Omental fat pad (tissue), 4 donors: ENCODE measurements around the gene TRIM65. TPM values are rescaled to one million over a fixed set of nuclear protein-coding genes. Genes with fewer than 3 reads are reported as not detected.

Experiments
- ATAC-seq: fragments of 150-250 bp; one replicate; pipeline ENCODE4 v1.9.1; 2016; ENCODE audit warnings: mild to moderate bottlenecking, moderate library complexity; ENCODE audit not compliant: low FRiP score
- DNase-seq: peaks from one replicate; pipeline ENCODE4 v3.0.0-alpha.2; 2019; ENCODE audit warnings: low spot score
- total RNA-seq, 4 donors: library from RNA; depleted of rRNA; stranded (reverse); fragments of >200 nt; gene quantifications; one replicate each; pipeline ENCODE4 v1.1.0, GENCODE V29; 2016
- TF ChIP-seq, protein P1 (sequence below), 3 donors: fragments of 450-650 bp; IDR thresholded peaks; one replicate each; pipeline ENCODE4 v1.5.1; 2016 to 2017; ENCODE audit warnings: antibody characterized with exemption in 3 of 3, mild to moderate bottlenecking in 3 of 3, moderate library complexity in 2 of 3

The TRIM65 gene
- total RNA-seq, 4 donors from 2014 or later = 10.0 to 37.4 (median 16.2) TPM

DNA sequence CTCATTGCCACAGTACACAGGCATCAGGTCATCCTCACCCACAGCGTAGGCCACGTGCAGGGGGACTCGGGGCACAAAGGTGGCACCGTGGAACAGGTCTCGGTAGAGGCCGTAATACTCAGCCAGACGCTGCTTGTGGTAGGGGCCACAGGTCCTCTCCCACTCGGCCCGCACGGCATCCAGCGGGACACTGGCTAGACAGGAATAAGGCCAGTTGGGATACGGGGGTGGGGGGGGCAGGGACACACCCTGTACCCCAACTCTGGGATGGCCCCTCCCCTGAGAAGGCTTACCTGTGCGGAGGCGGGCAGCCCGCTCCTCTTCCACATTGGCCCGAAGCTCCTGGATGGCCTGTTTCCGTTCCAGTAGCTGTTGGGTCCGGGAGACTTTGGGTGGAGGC is 5.0 kb upstream of the TRIM65 start:
- TF ChIP-seq, protein P1, sequence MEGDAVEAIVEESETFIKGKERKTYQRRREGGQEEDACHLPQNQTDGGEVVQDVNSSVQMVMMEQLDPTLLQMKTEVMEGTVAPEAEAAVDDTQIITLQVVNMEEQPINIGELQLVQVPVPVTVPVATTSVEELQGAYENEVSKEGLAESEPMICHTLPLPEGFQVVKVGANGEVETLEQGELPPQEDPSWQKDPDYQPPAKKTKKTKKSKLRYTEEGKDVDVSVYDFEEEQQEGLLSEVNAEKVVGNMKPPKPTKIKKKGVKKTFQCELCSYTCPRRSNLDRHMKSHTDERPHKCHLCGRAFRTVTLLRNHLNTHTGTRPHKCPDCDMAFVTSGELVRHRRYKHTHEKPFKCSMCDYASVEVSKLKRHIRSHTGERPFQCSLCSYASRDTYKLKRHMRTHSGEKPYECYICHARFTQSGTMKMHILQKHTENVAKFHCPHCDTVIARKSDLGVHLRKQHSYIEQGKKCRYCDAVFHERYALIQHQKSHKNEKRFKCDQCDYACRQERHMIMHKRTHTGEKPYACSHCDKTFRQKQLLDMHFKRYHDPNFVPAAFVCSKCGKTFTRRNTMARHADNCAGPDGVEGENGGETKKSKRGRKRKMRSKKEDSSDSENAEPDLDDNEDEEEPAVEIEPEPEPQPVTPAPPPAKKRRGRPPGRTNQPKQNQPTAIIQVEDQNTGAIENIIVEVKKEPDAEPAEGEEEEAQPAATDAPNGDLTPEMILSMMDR (IDR thresholded peaks at IDR 0.05) = no peak
- ATAC-seq (no peak), DNase-seq (no peak)

DNA sequence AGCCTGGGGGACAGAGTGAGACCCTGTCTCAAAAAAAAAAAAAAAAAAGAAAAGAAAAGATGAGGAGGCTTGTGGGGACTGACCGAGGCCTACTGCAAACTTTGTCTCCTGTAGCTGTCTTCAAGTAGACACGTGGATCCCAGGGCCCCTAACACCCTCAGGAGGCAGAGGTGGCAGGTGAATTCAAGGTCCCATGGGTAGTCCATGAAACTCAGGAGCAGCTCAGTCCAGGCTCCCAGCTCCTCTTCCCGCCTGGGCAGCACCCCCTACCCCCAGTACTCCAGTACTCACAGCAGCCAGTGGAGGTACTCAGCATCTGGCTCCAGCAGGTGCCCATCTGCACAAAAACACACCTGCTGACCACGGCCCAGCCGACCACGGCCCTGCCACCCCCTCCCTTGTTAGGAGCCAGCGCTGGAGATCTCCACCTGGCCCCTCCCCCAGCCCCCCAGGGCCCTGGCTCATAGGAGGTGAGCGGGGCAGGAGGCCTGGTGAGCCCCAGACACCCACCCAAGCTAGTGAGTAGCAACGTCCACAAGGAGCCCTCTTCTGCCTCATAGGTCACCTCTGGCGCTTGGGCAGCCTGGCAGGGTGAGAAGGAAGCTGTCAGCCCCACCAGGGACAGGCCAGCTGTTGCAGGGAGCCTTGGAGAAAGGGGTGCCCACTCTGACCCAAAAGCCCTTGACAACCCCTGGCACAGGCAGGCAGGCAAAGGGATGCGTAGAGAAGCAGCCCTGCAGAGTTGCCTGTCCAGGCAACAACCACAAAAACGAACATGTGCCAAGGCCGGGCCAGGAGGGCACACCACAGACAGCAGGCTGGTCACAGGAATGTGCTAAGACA is 4.2 kb upstream of the TRIM65 start:
- DNase-seq (no peak), ATAC-seq (no peak)
- TF ChIP-seq, protein P1 (IDR thresholded peaks at IDR 0.05) = no peak

DNA sequence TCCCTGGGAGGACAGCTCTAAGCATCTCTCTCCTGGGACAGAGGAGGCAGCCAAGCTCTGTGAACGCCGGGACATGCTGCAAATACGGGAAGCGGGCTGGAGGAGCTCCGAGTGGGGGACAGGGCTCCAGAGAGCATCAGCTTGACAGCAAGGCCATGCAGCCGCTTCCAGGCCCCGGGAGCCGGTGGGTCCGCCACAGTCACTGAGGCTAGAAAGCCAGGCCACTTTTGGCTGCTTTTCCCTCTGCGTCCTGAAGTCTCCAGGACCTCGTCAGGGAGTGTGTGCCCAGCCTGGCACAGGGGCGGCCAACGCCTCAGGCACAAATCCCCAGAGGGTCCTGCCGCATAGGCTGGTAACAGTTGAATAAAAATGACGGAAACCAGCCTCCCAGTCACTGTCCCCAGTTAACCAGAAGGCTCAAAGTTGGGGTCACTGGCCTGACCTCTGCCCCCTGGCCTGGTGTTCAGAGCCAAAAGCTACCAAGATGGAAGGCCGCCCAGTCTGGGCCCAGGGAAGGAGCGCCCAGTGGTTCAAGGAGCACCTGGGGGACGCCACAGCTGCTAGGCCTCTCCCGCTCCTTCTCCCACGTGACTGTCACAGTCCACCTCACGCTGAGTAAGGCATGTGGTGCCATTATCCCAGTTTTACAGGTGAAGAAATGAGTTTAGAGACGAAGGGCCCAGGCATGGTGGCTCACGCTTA is 3.2 kb upstream of the TRIM65 start:
- TF ChIP-seq, protein P1 (IDR thresholded peaks at IDR 0.05) = no peak
- no peak for DNase-seq
- no peak for ATAC-seq

DNA sequence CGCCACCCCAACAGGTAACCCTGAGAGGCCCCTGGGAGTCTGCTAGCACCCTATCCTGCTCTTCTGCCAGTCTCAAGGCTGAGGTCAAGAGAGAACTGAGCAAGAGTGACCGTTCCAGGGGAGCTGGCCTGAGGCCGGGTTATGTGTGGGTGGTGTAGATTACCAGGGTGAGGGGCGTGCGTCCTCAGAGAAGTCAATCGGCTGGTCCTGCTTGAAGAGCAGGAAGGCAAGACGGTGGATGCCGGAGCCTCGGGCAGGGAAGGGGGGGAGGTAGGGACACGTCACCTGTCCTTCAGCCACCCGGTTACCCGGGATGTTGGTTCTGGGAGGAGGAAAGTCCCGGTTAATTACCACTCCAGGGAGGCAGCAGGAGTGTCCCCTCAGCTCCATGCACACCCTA is 2.6 kb upstream of the TRIM65 start:
- TF ChIP-seq, protein P1 (IDR thresholded peaks at IDR 0.05) = no peak
- DNase-seq = no peak
- no peak for ATAC-seq

DNA sequence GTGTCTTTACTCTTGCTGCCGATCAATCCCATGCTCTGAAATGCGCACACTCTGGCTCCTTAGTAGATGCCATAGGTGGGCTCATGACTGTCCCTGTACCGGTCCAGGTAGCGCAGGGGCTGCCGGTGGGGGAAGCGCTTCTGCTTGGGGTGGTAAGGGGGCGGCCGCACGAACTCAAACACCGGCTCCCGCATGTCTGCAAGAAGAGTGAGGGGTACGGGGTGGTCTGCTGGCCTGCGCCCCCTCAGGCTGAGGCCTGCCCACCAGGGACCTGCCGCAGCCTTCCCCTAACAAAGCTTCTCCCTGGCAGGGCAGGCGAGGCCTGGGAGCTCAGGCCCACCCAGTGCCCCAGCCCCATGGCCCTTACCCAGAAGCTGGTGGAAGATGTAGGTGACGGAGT is 2.0 kb upstream of the TRIM65 start:
- TF ChIP-seq, protein P1 (IDR thresholded peaks at IDR 0.05) = no peak
- ATAC-seq (no peak), DNase-seq (no peak)

DNA sequence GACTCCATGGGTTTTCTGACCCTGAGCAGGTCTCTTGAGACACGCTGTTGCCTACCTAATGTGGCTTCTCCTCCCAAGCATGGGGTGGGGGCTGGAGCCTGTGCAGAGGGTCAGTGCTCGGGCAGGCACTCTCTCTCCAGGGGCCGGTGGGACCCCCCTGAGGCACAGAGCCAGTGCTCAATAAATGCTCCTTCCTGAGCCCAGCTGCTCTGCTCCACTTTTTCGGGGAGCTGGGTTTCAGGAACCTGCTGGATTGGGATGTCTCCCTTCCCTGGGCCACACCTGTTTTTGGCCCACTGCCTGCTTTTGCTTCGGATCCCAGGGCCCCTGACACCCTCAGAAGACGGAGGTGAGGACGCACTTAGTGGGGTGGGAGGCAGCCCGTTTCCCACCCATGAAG is 1.3 kb upstream of the TRIM65 start:
- no peak for DNase-seq
- TF ChIP-seq, protein P1 (IDR thresholded peaks at IDR 0.05) = no peak
- ATAC-seq = no peak
